SJCRH30 (cell line): ENCODE data around the gene RIMBP2. TPM values are rescaled to one million over a fixed set of nuclear protein-coding genes. Genes with fewer than 3 reads are reported as not detected.
"Not testable (repeated sequence)": the region's sequence is repeated elsewhere in the genome, so short reads cannot be mapped to it uniquely, and the experiment has no call there.

Experiments
- DNase-seq, 2 experiments: peaks; one replicate each; pipeline ENCODE4 v3.0.0-alpha.2; 2015 to 2020
- H3K27ac ChIP-seq: fragments of 250-450 bp; sonication (Bioruptor Pico); 2 replicates; pipeline ENCODE4 v1.5.1; 2020; ENCODE audit warnings: mild to moderate bottlenecking, moderate library complexity
- H3K27me3 ChIP-seq: fragments of 250-450 bp; sonication (Bioruptor Pico); 2 replicates; pipeline ENCODE4 v1.5.1; 2020; ENCODE audit warnings: mild to moderate bottlenecking, moderate library complexity
- H3K36me3 ChIP-seq: fragments of 250-450 bp; sonication (Bioruptor Pico); 2 replicates; pipeline ENCODE4 v1.5.1; 2020; ENCODE audit warnings: mild to moderate bottlenecking, moderate library complexity
- H3K4me1 ChIP-seq: fragments of 250-450 bp; sonication (Bioruptor Pico); 2 replicates; pipeline ENCODE4 v1.5.1; 2020; ENCODE audit warnings: mild to moderate bottlenecking, moderate library complexity
- H3K4me3 ChIP-seq: fragments of 250-450 bp; sonication (Bioruptor Pico); 2 replicates; pipeline ENCODE4 v1.5.1; 2020; ENCODE audit warnings: mild to moderate bottlenecking, moderate library complexity
- H3K9me3 ChIP-seq: fragments of 250-450 bp; sonication (Bioruptor Pico); replicated peaks from 2 replicates; pipeline ENCODE4 v1.5.1; 2020; ENCODE audit warnings: mild to moderate bottlenecking, moderate library complexity
- total RNA-seq: library from RNA; depleted of rRNA; stranded (reverse); fragments of >200 nt; shearing (Covaris generic); gene quantifications from 2 replicates; pipeline ENCODE4 v1.2.3, GENCODE V29; 2014

Gene RIMBP2
- total RNA-seq, 1 experiment from 2014 or later: not detected

DNA sequence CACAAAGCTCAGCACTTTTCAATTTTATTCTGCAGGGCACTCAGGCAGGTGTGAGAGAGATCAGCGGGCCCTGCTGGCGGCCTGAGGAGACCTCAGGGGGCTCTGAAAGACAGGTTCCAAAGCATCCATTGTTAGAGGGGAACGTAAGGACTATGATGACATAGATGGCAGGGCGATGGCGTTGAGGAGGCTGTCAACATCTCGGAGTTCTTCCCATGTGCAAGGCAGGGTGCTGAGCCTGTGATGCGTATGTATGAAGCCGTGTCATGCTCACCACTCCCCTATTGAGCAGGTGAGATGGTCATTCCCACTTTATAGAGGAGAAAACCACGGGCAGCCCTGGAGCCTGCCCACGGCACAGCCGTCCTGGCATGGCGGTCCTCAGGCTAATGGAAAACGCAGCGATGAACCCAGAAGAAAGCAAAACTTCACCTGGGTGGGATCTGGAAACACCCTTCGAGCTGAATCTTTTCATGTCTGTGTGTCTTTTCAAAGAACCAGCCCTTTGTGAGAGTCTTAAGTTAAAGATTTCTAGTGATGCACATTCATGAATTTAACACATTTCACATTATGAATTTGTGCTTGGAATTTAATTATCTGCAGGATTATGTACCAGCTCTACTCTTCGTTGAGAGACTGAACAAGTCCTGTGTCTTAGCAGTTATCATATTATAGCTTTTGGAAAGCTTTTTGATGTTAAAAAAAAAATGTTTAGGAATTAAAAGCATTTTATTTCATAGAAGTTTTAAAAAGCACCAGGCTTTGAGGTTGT, 64.7 kb downstream of the RIMBP2 start:
- no peak for DNase-seq
- H3K9me3 ChIP-seq: no peaks in the 10 kb centered on the region
- H3K4me1 ChIP-seq: no peaks in the 10 kb centered on the region
- no peak overlapping the region for H3K4me3 ChIP-seq
- H3K27me3 ChIP-seq: 0 out of 2 replicates have a peak, but pooled peaks cover 2% of the 10 kb centered on the region
- no peaks in the 10 kb centered on the region for H3K36me3 ChIP-seq
- H3K27ac ChIP-seq: no peak overlapping the region

GRCh38 chr12:130650131-130650530, 66.0 kb downstream of the RIMBP2 start:
- Histone ChIP-seq H3K27me3 (0 out of 2 replicates have a peak, but pooled peaks cover 2% of the 10 kb centered on the region), H3K27ac (no peak overlapping the region), H3K36me3 (no peaks in the 10 kb centered on the region), H3K4me3 (no peak overlapping the region), H3K9me3 (no peaks in the 10 kb centered on the region), H3K4me1 (no peaks in the 10 kb centered on the region)
- no peak for DNase-seq

DNA sequence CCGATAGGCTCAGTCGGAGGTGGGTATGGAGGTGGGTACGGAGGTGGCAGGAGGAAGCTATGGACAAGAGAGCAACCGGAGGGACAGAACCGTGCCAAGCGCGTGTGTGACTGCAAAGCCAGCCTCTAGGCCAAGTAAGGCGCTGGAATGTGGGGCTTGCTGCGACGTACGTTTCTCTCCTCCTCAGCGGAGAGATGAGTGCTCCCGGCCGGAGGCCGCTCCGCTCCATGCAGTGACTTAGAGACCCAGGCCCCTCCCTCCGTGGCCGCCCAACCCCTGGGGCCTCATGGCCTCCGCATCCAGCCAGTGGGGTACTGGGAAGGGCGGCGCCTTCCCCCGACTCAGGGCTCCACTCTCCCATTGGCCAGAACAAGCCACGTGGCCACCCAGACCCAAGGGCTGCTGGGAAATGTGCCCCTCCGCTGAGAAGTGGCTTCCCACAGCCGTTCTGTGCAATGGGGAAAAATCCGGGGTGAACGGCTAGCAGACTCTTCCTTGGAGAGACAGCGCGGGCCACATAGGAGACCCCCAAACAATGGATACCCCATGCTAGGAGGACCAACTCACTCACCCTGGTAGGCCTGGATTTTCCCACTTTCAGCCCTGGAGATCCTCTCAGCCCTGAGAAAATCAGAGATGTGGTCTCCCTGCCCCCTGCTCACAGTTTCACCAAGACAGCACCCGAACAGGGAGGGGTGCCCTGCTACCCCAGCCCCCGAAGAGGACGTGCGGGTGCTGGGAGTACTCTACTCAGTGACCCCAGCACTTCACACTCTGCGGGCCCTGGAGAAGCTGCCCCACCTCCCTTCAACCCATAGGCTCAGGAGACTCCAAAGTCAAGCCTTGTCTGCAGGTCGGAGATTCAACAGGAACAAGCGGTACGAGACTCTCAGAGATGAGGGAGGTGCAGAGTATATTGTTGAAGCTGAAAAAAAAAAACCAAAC, 66.7 kb downstream of the RIMBP2 start:
- Histone ChIP-seq H3K27ac (no peak overlapping the region), H3K4me1 (no peaks in the 10 kb centered on the region), H3K36me3 (no peaks in the 10 kb centered on the region), H3K4me3 (no peak overlapping the region), H3K27me3 (0 out of 2 replicates have a peak, but pooled peaks cover 2% of the 10 kb centered on the region), H3K9me3 (no peaks in the 10 kb centered on the region)
- DNase-seq: no peak

GRCh38 chr12:130647814-130648213, 68.3 kb downstream of the RIMBP2 start:
- Histone ChIP-seq H3K4me1 (no peaks in the 10 kb centered on the region), H3K36me3 (no peaks in the 10 kb centered on the region), H3K4me3 (no peak overlapping the region), H3K27me3 (0 out of 2 replicates have a peak, but pooled peaks cover 2% of the 10 kb centered on the region), H3K9me3 (no peaks in the 10 kb centered on the region), H3K27ac (no peak overlapping the region)
- DNase-seq: no peak

DNA sequence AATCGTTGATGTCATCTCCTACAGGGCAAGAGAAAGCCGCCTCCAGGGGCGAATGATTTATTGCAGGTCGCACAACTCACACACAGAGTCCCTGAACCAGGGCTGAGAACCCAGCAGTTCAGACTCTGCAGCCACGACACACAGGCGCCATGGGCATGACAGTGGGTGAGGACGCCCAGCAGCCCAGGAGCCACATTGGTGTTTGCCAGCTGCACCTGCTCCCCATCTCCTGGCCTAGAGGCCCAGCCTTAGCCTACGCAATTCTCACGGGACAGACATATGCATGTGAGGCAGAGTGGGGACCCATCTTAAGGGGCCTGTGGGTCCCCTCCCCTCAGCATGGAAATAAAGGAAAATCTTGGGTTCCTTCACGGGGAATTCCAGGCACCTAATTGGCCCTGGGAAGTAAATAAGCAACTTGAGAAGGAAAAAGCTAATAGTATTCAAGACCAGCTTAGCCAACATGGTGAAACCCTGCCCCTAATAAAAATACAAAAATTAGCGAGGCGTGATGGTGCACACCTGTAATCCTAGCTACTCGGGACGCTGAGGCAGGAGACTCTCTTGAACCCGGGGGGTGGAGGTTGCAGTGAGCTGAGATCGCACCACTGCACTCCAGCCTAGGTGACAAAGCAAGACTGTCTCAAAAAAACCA, 69.3 kb downstream of the RIMBP2 start:
- Histone ChIP-seq H3K27me3 (0 out of 2 replicates have a peak, but pooled peaks cover 2% of the 10 kb centered on the region), H3K4me3 (no peak overlapping the region), H3K4me1 (no peaks in the 10 kb centered on the region), H3K9me3 (no peaks in the 10 kb centered on the region), H3K27ac (no peak overlapping the region), H3K36me3 (no peaks in the 10 kb centered on the region)
- no peak for DNase-seq

DNA sequence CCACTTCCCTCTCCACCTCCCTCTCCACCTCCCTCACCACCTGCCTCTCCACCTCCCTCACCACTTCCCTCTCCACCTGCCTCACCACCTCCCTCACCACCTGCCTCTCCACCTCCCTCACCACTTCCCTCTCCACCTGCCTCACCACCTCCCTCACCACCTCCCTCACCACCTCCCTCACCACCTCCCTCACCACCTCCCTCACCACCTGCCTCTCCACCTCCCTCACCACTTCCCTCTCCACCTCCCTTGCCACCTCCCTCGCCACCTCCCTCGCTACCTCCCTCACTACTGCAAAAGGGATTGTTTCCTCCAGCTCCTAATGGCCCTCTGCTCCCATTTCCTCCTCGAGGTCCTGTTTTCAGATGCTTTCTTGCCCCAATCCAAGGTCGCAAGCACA, 69.9 kb downstream of the RIMBP2 start:
- H3K4me1 ChIP-seq, H3K36me3 ChIP-seq, DNase-seq, H3K27ac ChIP-seq, H3K9me3 ChIP-seq, H3K27me3 ChIP-seq, H3K4me3 ChIP-seq: not testable (repeated sequence)

DNA sequence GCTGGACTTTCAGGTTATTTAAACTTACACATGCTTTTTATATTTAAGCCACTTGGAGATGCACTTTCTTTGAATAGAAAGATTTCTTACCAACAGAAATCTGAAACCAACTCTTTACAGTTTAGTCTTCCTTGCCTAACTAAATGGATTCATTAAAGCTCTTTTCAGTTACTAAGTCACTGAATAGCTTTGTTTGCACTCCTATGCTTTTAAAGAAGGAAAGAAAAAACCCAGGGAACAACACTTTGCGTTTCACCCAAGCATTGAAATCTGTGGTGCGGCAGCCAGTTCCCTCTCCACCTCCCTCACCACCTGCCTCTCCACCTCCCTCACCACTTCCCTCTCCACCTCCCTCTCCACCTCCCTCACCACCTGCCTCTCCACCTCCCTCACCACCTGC, 70.3 kb downstream of the RIMBP2 start:
- Histone ChIP-seq H3K27me3 (0 out of 2 replicates have a peak, but pooled peaks cover 2% of the 10 kb centered on the region), H3K4me3 (no peak overlapping the region), H3K27ac (no peak overlapping the region), H3K9me3 (no peaks in the 10 kb centered on the region), H3K4me1 (no peaks in the 10 kb centered on the region), H3K36me3 (no peaks in the 10 kb centered on the region)
- DNase-seq: no peak

DNA sequence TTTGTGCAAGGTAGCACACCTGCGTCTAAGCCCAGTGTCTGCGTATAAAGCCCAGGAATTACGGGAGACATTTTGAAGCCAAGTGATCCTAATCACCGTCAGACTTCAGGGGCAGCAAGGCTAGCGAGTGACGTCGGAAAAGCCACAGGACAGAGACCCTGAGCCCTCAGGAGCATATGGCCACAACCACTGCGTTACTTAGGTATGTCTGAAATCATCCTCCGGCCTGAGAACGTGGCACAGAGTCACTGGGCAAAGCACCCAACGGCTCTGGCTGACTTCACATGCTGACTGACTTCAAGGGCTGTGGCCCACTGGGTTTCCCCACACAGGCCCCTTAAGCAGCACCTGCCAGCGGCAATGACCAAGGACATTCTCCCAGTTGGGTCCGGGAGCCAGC, 71.5 kb downstream of the RIMBP2 start:
- Histone ChIP-seq H3K27ac (no peak overlapping the region), H3K36me3 (no peaks in the 10 kb centered on the region), H3K4me1 (no peaks in the 10 kb centered on the region), H3K27me3 (no peaks in the 10 kb centered on the region), H3K9me3 (no peaks in the 10 kb centered on the region), H3K4me3 (no peak overlapping the region)
- DNase-seq: no peak

- Histone ChIP-seq H3K27me3 (no peaks in the 10 kb centered on the region), H3K4me1 (no peaks in the 10 kb centered on the region), H3K27ac (no peak overlapping the region), H3K4me3 (no peak overlapping the region), H3K9me3 (no peaks in the 10 kb centered on the region), H3K36me3 (no peaks in the 10 kb centered on the region)
- no peak for DNase-seq
These were observed 72.0 kb downstream of the RIMBP2 start for GRCh38 chr12:130644146-130644545.

DNA sequence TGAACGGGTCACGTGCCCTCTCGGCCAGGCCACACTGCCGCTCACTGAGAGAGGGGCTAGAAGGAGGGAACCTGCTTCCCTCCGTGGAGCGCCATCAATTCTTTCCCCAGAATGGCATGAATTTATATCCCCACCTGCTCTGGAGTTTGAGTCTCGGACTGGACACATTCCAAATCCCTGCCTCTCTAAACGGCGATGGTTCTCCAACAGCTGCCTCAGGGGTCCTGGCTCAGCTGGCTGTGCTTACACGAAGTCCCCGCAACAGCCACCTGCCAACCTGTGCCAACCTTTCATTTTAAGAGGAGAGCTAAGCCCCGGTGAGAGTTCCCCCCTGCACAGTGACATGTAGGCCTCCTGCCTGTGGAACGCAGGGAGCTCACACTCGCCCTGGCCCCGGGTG, 73.2 kb downstream of the RIMBP2 start:
- Histone ChIP-seq H3K4me1 (no peaks in the 10 kb centered on the region), H3K27ac (no peak overlapping the region), H3K4me3 (no peak overlapping the region), H3K27me3 (no peaks in the 10 kb centered on the region), H3K9me3 (no peaks in the 10 kb centered on the region), H3K36me3 (no peaks in the 10 kb centered on the region)
- no peak for DNase-seq

DNA sequence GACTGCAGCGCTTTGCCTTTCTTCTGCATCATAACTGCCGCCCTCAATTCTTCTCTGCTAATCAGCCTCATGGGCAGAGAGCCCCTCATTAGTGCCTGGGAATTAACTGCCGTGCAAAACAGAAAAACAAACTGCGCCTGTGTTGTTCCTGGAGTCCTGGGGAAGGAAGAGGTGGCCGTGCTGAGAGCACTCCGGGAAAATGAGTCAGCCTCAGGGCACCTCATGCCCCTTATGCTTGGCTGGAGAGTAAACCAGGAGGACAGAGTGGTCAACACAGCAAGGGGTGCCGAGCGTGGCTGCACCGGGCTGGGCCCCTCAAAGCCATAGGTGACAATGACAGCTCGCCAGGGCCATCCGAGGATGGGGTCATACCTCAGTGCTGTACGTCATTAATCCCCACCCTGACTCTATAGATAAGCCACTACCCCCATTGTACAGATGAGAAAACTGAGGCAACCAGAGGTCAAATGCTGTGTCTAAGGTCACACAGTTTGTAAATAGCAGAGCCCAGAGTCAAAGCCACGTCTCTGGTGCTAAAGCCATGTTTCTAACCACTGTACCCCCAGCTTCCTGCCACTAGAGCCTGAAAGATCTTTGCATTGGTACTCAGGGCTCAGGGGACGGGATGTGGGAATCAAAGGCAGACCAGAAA, 74.4 kb downstream of the RIMBP2 start:
- Histone ChIP-seq H3K4me3 (no peak overlapping the region), H3K27ac (no peak overlapping the region), H3K36me3 (no peaks in the 10 kb centered on the region), H3K27me3 (no peaks in the 10 kb centered on the region), H3K9me3 (no peaks in the 10 kb centered on the region), H3K4me1 (no peaks in the 10 kb centered on the region)
- DNase-seq: no peak

DNA sequence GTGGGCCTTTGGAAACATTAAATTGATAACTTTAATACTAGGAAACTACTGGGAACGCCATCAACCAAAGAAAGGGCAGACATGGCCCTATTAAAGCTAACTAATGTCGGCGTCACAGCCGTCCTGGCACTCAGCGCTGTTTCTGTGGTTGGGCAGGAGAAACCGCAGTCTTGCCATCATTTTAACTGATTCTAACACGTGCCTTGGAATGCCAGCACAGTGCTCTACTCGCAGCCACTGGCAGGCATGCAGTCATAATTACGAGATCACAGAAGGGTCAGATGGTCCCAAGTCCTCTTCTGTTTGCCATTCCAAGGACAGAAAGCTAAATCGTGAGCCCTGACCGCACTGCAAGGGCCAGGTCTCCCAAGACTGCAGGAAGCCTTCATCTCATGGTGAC, 75.2 kb downstream of the RIMBP2 start:
- DNase-seq: no peak
- no peaks in the 10 kb centered on the region for H3K27me3 ChIP-seq
- no peaks in the 10 kb centered on the region for H3K4me1 ChIP-seq
- no peaks in the 10 kb centered on the region for H3K9me3 ChIP-seq
- no peak overlapping the region for H3K4me3 ChIP-seq
- no peak overlapping the region for H3K27ac ChIP-seq
- no peaks in the 10 kb centered on the region for H3K36me3 ChIP-seq

- Histone ChIP-seq H3K36me3 (no peaks in the 10 kb centered on the region), H3K9me3 (no peaks in the 10 kb centered on the region), H3K4me1 (no peaks in the 10 kb centered on the region), H3K27me3 (no peaks in the 10 kb centered on the region), H3K4me3 (no peak overlapping the region), H3K27ac (no peak overlapping the region)
- DNase-seq: no peak
These were observed 75.6 kb downstream of the RIMBP2 start for GRCh38 chr12:130640496-130640895.
